HepG2 (cell line): Measurements from ENCODE around the gene VPS13D. TPM values are rescaled to one million over a fixed set of nuclear protein-coding genes. Genes with fewer than 3 reads are reported as not detected.
A peak's percentile ranks its signal among the peaks of the same experiment; 100 is the strongest.

ENCODE experiments used
- HNF4G ChIP-seq, 2 experiments: sonication (generic) in 1 of 2; formaldehyde crosslinking in 1 of 2; IDR thresholded peaks; 2 replicates each; pipeline versions ENCODE4 v1.4.0 to v1.6.1; 2011 to 2020; ENCODE audit warnings: borderline replicate concordance in 2 of 2, low read depth in 2 of 2, mild to moderate bottlenecking in 2 of 2, low read length in 1 of 2, missing genetic modification reagents in 1 of 2, moderate library complexity in 1 of 2
- NFE2 ChIP-seq: sonication (generic); formaldehyde crosslinking; IDR thresholded peaks from 2 replicates; pipeline ENCODE4 v1.4.0; 2020; ENCODE audit warnings: missing genetic modification reagents
- NRL ChIP-seq: sonication (generic); formaldehyde crosslinking; IDR thresholded peaks from 2 replicates; pipeline ENCODE4 v1.5.0; 2020; ENCODE audit warnings: missing genetic modification reagents, mild to moderate bottlenecking, moderate library complexity, borderline replicate concordance
- POGZ ChIP-seq: sonication (generic); formaldehyde crosslinking; IDR thresholded peaks from 2 replicates; pipeline ENCODE4 v1.4.0; 2020; ENCODE audit warnings: mild to moderate bottlenecking, missing genetic modification reagents
- RBFOX2 ChIP-seq: fragments of 200-400 bp; formaldehyde crosslinking; IDR thresholded peaks from 2 replicates; pipeline ENCODE4 v1.6.1; 2017; ENCODE audit warnings: low read depth, mild to moderate bottlenecking, low read length
- RBM39 ChIP-seq: fragments of 200-400 bp; formaldehyde crosslinking; IDR thresholded peaks from one replicate; pipeline ENCODE4 v1.6.1; 2018; ENCODE audit warnings: antibody characterized with exemption, mild to moderate bottlenecking, low read depth, low read length; ENCODE audit not compliant: poor library complexity, severe bottlenecking
- TCF12 ChIP-seq, 2 experiments: fragments of 450-650 bp in 1 of 2; sonication (generic) in 1 of 2; formaldehyde crosslinking in 1 of 2; IDR thresholded peaks; 2 replicates each; pipeline versions ENCODE4 v1.6.1 to v1.8.0; 2017 to 2022; ENCODE audit warnings: antibody characterized with exemption in 1 of 2, mild to moderate bottlenecking in 1 of 2, missing genetic modification reagents in 1 of 2, moderate library complexity in 1 of 2
- ZBTB42 ChIP-seq: sonication (generic); formaldehyde crosslinking; IDR thresholded peaks from 2 replicates; pipeline ENCODE4 v1.5.0; 2020; ENCODE audit warnings: mild to moderate bottlenecking, missing genetic modification reagents
- ZNF296 ChIP-seq: sonication (generic); formaldehyde crosslinking; conservative IDR thresholded peaks from 2 replicates; pipeline ENCODE4 v1.5.0; 2020; ENCODE audit warnings: mild to moderate bottlenecking, missing genetic modification reagents
- ZNF430 ChIP-seq: sonication (generic); formaldehyde crosslinking; IDR thresholded peaks from 2 replicates; pipeline ENCODE4 v1.9.0; 2021; ENCODE audit warnings: mild to moderate bottlenecking, missing genetic modification reagents
- ZNF644 ChIP-seq: IDR thresholded peaks from 2 replicates; pipeline ENCODE4 v1.6.1; 2016; ENCODE audit warnings: low read depth
- ZNF879 ChIP-seq: sonication (generic); formaldehyde crosslinking; IDR thresholded peaks from 2 replicates; pipeline ENCODE4 v1.8.1; 2023; ENCODE audit warnings: missing genetic modification reagents
- polyA plus RNA-seq, 8 experiments: library from polyadenylated mRNA; depleted of rRNA in 3 of 8; stranded (reverse) in 7 of 8; unstranded in 1 of 8; fragments of >200 nt; fragmentation: Illumina TruSeq in 4 of 8; extraction: Trizol in 4 of 8; gene quantifications; 2 replicates each; pipeline versions ENCODE4 v1.2.1 to v1.2.3, GENCODE V29; 2011 to 2016; ENCODE audit warnings: low read depth in 4 of 8, missing spikeins in 1 of 8, mixed read lengths in 1 of 8; ENCODE audit not compliant: insufficient read depth in 1 of 8
- total RNA-seq, 5 experiments: library from RNA; depleted of rRNA; stranded (reverse); fragments of >200 nt; fragmentation: Illumina TruSeq; extraction: Trizol; gene quantifications; 2 replicates each; pipeline ENCODE4 v1.2.3, GENCODE V29; 2016; ENCODE audit warnings: low read depth in 1 of 5
- TF ChIP-seq, protein P1 (sequence below): sonication (generic); formaldehyde crosslinking; conservative IDR thresholded peaks from 2 replicates; pipeline ENCODE4 v1.8.0; 2022; ENCODE audit warnings: mild to moderate bottlenecking, moderate library complexity, missing genetic modification reagents
- TF ChIP-seq, protein P2 (sequence below): IDR thresholded peaks from 2 replicates; pipeline ENCODE4 v1.6.1; 2016; ENCODE audit warnings: missing compliant biosample characterization, missing genetic modification reagents, borderline replicate concordance
- TF ChIP-seq, protein P3 (sequence below): sonication (generic); formaldehyde crosslinking; IDR thresholded peaks from 2 replicates; pipeline ENCODE4 v1.4.0; 2020; ENCODE audit warnings: missing genetic modification reagents
- TF ChIP-seq, protein P4 (sequence below): sonication (generic); formaldehyde crosslinking; IDR thresholded peaks from one replicate; pipeline ENCODE4 v1.5.1; 2020; ENCODE audit warnings: mild to moderate bottlenecking, missing genetic modification reagents; ENCODE audit errors: not compliant biosample characterization

VPS13D gene
- total and polyA plus RNA-seq, 2 of the 13 experiments (the other 11 are each of a cell fraction or from before 2014, with no cell fraction given), result 8.6 to 13.9 TPM

DNA sequence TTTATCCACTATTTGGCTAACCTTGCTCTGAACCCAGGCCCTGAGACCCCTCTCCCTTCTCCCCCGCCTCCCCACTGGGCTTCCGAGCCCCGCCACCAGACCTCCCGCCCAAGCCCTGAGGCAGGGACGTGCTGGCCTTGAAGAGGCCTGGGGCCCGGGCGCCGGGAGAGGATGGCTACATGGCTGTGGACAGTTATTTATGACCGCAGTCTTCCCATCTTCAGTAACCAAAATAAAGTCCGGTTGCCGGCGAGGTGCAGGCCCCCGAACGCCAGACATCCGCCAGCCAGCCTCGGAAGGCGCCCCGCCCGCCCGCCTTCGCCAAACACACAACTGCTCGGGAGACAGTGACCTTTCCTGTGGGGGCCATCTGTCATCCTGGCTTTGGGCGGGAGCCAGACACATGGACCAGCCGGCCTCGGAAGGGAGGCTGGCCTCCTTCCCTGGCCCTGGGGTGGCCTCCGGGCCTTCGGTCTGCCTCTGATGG lies 319.2 kb downstream of the VPS13D start (continued):
- no peak for TF ChIP-seq ZNF430 (CRISPR knock-in tag)
- TF ChIP-seq ZNF879, result peak; percentile 48; the same call in 1 of the 2 replicates
- TF ChIP-seq, protein P1, sequence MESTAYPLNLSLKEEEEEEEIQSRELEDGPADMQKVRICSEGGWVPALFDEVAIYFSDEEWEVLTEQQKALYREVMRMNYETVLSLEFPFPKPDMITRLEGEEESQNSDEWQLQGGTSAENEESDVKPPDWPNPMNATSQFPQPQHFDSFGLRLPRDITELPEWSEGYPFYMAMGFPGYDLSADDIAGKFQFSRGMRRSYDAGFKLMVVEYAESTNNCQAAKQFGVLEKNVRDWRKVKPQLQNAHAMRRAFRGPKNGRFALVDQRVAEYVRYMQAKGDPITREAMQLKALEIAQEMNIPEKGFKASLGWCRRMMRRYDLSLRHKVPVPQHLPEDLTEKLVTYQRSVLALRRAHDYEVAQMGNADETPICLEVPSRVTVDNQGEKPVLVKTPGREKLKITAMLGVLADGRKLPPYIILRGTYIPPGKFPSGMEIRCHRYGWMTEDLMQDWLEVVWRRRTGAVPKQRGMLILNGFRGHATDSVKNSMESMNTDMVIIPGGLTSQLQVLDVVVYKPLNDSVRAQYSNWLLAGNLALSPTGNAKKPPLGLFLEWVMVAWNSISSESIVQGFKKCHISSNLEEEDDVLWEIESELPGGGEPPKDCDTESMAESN (CRISPR knock-in tag), result no peak
- TF ChIP-seq ZBTB42 (CRISPR knock-in tag), result no peak
- TF ChIP-seq, protein P2, sequence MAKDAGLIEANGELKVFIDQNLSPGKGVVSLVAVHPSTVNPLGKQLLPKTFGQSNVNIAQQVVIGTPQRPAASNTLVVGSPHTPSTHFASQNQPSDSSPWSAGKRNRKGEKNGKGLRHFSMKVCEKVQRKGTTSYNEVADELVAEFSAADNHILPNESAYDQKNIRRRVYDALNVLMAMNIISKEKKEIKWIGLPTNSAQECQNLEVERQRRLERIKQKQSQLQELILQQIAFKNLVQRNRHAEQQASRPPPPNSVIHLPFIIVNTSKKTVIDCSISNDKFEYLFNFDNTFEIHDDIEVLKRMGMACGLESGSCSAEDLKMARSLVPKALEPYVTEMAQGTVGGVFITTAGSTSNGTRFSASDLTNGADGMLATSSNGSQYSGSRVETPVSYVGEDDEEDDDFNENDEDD (CRISPR knock-in tag), result peak; percentile 70; the same call in 1 of the 2 replicates
- TF ChIP-seq POGZ (CRISPR knock-in tag), result peak; percentile 46; the same call in 1 of the 2 replicates
- no peak for TF ChIP-seq NRL (CRISPR knock-in tag)
- TF ChIP-seq ZNF296 (CRISPR knock-in tag), result no peak
- TF ChIP-seq, protein P3, sequence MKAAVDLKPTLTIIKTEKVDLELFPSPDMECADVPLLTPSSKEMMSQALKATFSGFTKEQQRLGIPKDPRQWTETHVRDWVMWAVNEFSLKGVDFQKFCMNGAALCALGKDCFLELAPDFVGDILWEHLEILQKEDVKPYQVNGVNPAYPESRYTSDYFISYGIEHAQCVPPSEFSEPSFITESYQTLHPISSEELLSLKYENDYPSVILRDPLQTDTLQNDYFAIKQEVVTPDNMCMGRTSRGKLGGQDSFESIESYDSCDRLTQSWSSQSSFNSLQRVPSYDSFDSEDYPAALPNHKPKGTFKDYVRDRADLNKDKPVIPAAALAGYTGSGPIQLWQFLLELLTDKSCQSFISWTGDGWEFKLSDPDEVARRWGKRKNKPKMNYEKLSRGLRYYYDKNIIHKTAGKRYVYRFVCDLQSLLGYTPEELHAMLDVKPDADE (CRISPR knock-in tag), result no peak
- TF ChIP-seq, protein P4, sequence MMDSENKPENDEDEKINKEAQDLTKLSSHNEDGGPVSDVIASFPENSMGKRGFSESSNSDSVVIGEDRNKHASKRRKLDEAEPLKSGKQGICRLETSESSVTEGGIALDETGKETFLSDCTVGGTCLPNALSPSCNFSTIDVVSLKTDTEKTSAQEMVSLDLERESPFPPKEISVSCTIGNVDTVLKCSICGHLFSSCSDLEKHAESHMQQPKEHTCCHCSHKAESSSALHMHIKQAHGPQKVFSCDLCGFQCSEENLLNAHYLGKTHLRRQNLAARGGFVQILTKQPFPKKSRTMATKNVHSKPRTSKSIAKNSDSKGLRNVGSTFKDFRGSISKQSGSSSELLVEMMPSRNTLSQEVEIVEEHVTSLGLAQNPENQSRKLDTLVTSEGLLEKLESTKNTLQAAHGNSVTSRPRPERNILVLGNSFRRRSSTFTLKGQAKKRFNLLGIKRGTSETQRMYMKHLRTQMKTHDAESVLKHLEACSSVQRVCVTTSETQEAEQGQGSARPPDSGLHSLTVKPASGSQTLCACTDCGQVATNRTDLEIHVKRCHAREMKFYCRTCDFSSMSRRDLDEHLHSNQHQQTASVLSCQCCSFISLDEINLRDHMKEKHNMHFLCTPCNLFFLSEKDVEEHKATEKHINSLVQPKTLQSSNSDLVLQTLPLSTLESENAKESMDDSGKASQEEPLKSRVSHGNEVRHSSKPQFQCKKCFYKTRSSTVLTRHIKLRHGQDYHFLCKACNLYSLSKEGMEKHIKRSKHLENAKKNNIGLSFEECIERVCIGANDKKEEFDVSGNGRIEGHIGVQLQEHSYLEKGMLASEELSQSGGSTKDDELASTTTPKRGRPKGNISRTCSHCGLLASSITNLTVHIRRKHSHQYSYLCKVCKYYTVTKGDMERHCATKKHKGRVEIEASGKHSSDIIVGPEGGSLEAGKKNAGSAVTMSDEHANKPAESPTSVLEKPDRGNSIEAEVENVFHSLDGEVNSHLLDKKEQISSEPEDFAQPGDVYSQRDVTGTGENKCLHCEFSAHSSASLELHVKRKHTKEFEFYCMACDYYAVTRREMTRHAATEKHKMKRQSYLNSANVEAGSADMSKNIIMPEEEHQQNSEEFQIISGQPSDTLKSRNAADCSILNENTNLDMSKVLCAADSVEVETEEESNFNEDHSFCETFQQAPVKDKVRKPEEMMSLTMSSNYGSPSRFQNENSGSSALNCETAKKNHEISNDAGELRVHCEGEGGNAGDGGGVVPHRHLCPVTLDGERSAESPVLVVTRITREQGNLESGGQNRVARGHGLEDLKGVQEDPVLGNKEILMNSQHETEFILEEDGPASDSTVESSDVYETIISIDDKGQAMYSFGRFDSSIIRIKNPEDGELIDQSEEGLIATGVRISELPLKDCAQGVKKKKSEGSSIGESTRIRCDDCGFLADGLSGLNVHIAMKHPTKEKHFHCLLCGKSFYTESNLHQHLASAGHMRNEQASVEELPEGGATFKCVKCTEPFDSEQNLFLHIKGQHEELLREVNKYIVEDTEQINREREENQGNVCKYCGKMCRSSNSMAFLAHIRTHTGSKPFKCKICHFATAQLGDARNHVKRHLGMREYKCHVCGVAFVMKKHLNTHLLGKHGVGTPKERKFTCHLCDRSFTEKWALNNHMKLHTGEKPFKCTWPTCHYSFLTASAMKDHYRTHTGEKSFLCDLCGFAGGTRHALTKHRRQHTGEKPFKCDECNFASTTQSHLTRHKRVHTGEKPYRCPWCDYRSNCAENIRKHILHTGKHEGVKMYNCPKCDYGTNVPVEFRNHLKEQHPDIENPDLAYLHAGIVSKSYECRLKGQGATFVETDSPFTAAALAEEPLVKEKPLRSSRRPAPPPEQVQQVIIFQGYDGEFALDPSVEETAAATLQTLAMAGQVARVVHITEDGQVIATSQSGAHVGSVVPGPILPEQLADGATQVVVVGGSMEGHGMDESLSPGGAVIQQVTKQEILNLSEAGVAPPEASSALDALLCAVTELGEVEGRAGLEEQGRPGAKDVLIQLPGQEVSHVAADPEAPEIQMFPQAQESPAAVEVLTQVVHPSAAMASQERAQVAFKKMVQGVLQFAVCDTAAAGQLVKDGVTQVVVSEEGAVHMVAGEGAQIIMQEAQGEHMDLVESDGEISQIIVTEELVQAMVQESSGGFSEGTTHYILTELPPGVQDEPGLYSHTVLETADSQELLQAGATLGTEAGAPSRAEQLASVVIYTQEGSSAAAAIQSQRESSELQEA (CRISPR knock-in tag), result no peak
- TF ChIP-seq RBM39, result no peak
- no peak for TF ChIP-seq TCF12 (IDR thresholded peaks at IDR 0.05)
- no peak for TF ChIP-seq TCF12 (CRISPR knock-in tag; IDR thresholded peaks at IDR 0.05)
- TF ChIP-seq NFE2 (CRISPR knock-in tag), result no peak
- TF ChIP-seq RBFOX2, result no peak
- no peak for TF ChIP-seq HNF4G (IDR thresholded peaks at IDR 0.05; ENCODE audit: borderline replicate concordance, low read depth, low read length)
- no peak for TF ChIP-seq HNF4G (CRISPR knock-in tag; IDR thresholded peaks at IDR 0.05; ENCODE audit: borderline replicate concordance, low read depth)
- TF ChIP-seq ZNF644, result 0 out of 2 replicates have a peak, but pooled peaks have one; percentile 19
